Epithelial cell of prostate (primary cell): ENCODE data around the gene DHFR2.

Experiments
- DNase-seq: peaks from one replicate; pipeline ENCODE4 v3.0.0-alpha.2; 2011; ENCODE audit warnings: low read depth, low spot score
- H3K27ac ChIP-seq: fragments of 450-650 bp; 2 replicates; pipeline ENCODE4 v1.5.1; 2017; ENCODE audit warnings: mild to moderate bottlenecking

The DHFR2 gene

GRCh38 chr3:94012185-94012584 lies 50.5 kb downstream of the DHFR2 start:
- DNase-seq, result no peak
- H3K27ac ChIP-seq, result no peak overlapping the region

GRCh38 chr3:94011233-94011711 lies 51.4 kb downstream of the DHFR2 start:
- DNase-seq, result no peak
- no peak overlapping the region for H3K27ac ChIP-seq

- no peak for DNase-seq
- no peak overlapping the region for H3K27ac ChIP-seq
Observed at GRCh38 chr3:94009608-94010007, 53.1 kb downstream of the DHFR2 start.

- no peak overlapping the region for H3K27ac ChIP-seq
Observed at GRCh38 chr3:94008253-94008652, 54.5 kb downstream of the DHFR2 start.

More at GRCh38 chr3:94008253-94008652, 54.5 kb downstream of the DHFR2 start:
- DNase-seq, result no peak
